ENCODE results near the gene ZNF628.

The ZNF628 gene

DNA sequence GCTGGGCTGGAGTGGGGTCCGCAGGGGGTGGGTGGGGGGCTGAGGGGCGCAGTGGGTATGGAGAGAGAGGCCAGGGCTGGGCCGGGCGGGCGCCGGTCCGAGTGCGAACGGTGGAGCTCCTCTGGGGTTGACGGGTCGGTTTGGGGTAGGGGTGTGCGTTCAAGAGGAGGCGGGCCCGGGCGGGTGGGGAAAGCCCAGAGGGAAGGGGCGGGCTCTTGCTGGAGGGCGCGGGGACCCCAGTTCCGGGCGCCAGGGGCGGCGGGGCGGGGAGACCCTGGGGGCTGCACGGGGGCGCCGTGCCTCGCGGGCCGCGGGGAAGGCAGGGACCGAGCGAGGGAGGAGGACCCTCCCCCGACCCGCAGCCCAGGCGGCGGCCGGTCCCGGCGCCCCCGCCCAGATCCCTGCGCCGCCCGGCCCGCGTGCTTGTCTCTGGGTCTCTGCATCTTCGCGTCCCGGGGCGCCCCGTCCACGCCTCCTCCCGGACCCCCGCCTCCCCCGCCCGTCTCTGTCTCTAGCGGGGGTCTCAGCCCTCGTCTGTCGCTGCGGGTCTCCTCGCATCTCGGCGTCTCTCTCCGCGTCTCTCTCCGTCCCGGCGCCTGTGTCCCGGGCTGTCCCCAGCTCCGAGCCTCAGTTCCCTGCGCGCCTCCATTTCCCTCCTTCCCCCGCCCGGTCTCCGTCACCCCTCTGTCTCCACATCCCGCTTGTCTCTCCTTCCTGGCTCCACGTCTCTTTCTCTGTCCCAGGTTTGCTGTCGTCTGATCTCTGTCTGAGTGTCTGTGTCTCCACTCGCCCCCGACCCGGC is 25.1 kb upstream of the ZNF628 start:
- H2AFZ ChIP-seq (ENCODE audit: insufficient read depth, low read length, poor library complexity): no peak overlapping the region
- H2AK5ac ChIP-seq (ENCODE audit: low read length): no peak overlapping the region
- H3K9me3 ChIP-seq (ENCODE audit: insufficient read depth, low read depth, low read length): peaks cover 20% of the 10 kb centered on the region
- no CpG with 5 or more reads among the region's 80 CpGs for WGBS (ENCODE audit: extremely low coverage, insufficient coverage, insufficient read length)
- H3K27me3 ChIP-seq (ENCODE audit: insufficient read depth, low read length): peaks cover 30% of the 10 kb centered on the region
- H2BK12ac ChIP-seq (ENCODE audit: low read length): no peak overlapping the region
- H3K27ac ChIP-seq (ENCODE audit: low read depth, low read length): no peak overlapping the region
- H2BK120ac ChIP-seq (ENCODE audit: insufficient read depth, low read length, poor library complexity): no peak overlapping the region
- no peak overlapping the region for H4K8ac ChIP-seq (ENCODE audit: low read depth, low read length)
- no peak overlapping the region for H3K4ac ChIP-seq (ENCODE audit: low read depth, low read length)
- DNase-seq: no peak
- H4K91ac ChIP-seq (ENCODE audit: low read depth, low read length): no peak overlapping the region
- peaks cover 0 to 3% of the 10 kb centered on the region in 2 experiments for H3K4me1 ChIP-seq (ENCODE audit: control insufficient read depth in 1 of 2, insufficient read depth in 2 of 2, low read length in 2 of 2)
- H3K79me1 ChIP-seq (ENCODE audit: low read length): no peaks in the 10 kb centered on the region
- H3K18ac ChIP-seq (ENCODE audit: low read length): no peak overlapping the region
- H3K9ac ChIP-seq (ENCODE audit: low read length): no peak overlapping the region
- H2BK5ac ChIP-seq (ENCODE audit: low read depth, low read length, poor library complexity): no peak overlapping the region
- no peak overlapping the region for H4K12ac ChIP-seq (ENCODE audit: low read depth, low read length)
- H3K79me2 ChIP-seq (ENCODE audit: control insufficient read depth, insufficient read depth, low read length, poor library complexity): no peaks in the 10 kb centered on the region
- no peak overlapping the region for H3K23ac ChIP-seq (ENCODE audit: low read length)
- H3K14ac ChIP-seq (ENCODE audit: low read length): no peak overlapping the region
- H3K4me2 ChIP-seq (ENCODE audit: low read length): no peak overlapping the region
- peaks cover 0 to 5% of the 10 kb centered on the region in 2 experiments for H3K36me3 ChIP-seq (ENCODE audit: control insufficient read depth in 1 of 2, insufficient read depth in 2 of 2, low read length in 2 of 2)
- no peak overlapping the region for H3K4me3 ChIP-seq (ENCODE audit: low read depth, low read length)

- H2AK5ac ChIP-seq (ENCODE audit: low read length): no peak overlapping the region
- H3K18ac ChIP-seq (ENCODE audit: low read length): no peak overlapping the region
- H3K36me3 ChIP-seq (ENCODE audit: control insufficient read depth in 1 of 2, insufficient read depth in 2 of 2, low read length in 2 of 2): peaks cover 0 to 5% of the 10 kb centered on the region in 2 experiments
- peak overlapping the region; percentile 13 for H3K4me2 ChIP-seq (ENCODE audit: low read length)
- H2BK120ac ChIP-seq (ENCODE audit: insufficient read depth, low read length, poor library complexity): no peak overlapping the region
- no peak overlapping the region for H2BK12ac ChIP-seq (ENCODE audit: low read length)
- no peak for DNase-seq
- H3K9me3 ChIP-seq (ENCODE audit: insufficient read depth, low read depth, low read length): peaks cover 20% of the 10 kb centered on the region
- H3K4ac ChIP-seq (ENCODE audit: low read depth, low read length): no peak overlapping the region
- H4K8ac ChIP-seq (ENCODE audit: low read depth, low read length): no peak overlapping the region
- H3K9ac ChIP-seq (ENCODE audit: low read length): no peak overlapping the region
- H3K27me3 ChIP-seq (ENCODE audit: insufficient read depth, low read length): peaks cover 30% of the 10 kb centered on the region
- no peaks in the 10 kb centered on the region for H3K79me2 ChIP-seq (ENCODE audit: control insufficient read depth, insufficient read depth, low read length, poor library complexity)
- H3K27ac ChIP-seq (ENCODE audit: low read depth, low read length): no peak overlapping the region
- H3K4me1 ChIP-seq (ENCODE audit: control insufficient read depth in 1 of 2, insufficient read depth in 2 of 2, low read length in 2 of 2): peaks cover 0 to 3% of the 10 kb centered on the region in 2 experiments
- H2AFZ ChIP-seq (ENCODE audit: insufficient read depth, low read length, poor library complexity): no peak overlapping the region
- no peak overlapping the region for H4K91ac ChIP-seq (ENCODE audit: low read depth, low read length)
- no peak overlapping the region for H4K12ac ChIP-seq (ENCODE audit: low read depth, low read length)
- WGBS (ENCODE audit: extremely low coverage, insufficient coverage, insufficient read length): no CpG with 5 or more reads among the region's 57 CpGs
- H2BK5ac ChIP-seq (ENCODE audit: low read depth, low read length, poor library complexity): no peak overlapping the region
- H3K23ac ChIP-seq (ENCODE audit: low read length): no peak overlapping the region
- H3K4me3 ChIP-seq (ENCODE audit: low read depth, low read length): no peak overlapping the region
- H3K14ac ChIP-seq (ENCODE audit: low read length): no peak overlapping the region
- no peaks in the 10 kb centered on the region for H3K79me1 ChIP-seq (ENCODE audit: low read length)
Observed at GRCh38 chr19:55451965-55452748, 24.3 kb upstream of the ZNF628 start.

DNA sequence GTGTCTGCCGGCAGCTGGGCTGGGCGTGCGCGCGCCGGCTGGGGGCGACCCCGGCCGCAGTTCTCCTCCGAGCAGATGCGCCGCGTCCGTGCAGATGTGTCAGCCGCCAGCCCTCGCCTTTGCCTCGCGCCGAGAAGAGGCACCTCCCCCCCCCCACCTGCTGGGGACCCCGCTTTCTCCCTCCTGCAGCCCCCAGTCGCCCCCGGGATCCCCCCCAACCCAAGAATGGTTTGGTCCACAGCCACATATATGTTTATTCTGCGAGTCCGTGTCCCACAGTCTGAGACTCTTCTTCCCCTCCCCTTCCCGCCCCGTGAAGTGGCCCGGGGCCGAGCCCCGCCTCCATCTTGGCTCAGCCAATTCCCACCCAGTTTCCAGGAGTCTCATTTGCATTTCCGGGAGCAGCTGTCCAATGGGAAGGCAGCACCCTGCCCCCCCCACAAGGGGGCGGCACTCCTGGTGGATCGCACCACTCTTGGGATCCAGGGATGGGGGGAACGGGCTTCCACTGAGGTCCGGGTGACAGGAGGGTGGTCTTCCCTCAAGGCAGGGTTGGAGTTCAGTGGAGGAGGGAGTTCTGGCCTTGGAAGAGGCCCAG is 23.6 kb upstream of the ZNF628 start:
- Histone ChIP-seq H3K4me2 (ENCODE audit: low read length) (peak overlapping the region; percentile 13), H3K79me1 (ENCODE audit: low read length) (no peaks in the 10 kb centered on the region), H3K18ac (ENCODE audit: low read length) (no peak overlapping the region), H3K79me2 (ENCODE audit: control insufficient read depth, insufficient read depth, low read length, poor library complexity) (no peaks in the 10 kb centered on the region), H3K9me3 (ENCODE audit: insufficient read depth, low read depth, low read length) (peaks cover 18% of the 10 kb centered on the region), H2BK12ac (ENCODE audit: low read length) (no peak overlapping the region), H4K91ac (ENCODE audit: low read depth, low read length) (no peak overlapping the region), H4K12ac (ENCODE audit: low read depth, low read length) (no peak overlapping the region), H3K14ac (ENCODE audit: low read length) (no peak overlapping the region), H3K36me3 (ENCODE audit: control insufficient read depth in 1 of 2, insufficient read depth in 2 of 2, low read length in 2 of 2) (peaks cover 0 to 5% of the 10 kb centered on the region in 2 experiments), H3K4me3 (ENCODE audit: low read depth, low read length) (no peak overlapping the region), H3K27me3 (ENCODE audit: insufficient read depth, low read length) (peaks cover 30% of the 10 kb centered on the region), H4K8ac (ENCODE audit: low read depth, low read length) (no peak overlapping the region), H2AK5ac (ENCODE audit: low read length) (no peak overlapping the region), H3K4ac (ENCODE audit: low read depth, low read length) (no peak overlapping the region), H2AFZ (ENCODE audit: insufficient read depth, low read length, poor library complexity) (no peak overlapping the region), H3K4me1 (ENCODE audit: control insufficient read depth in 1 of 2, insufficient read depth in 2 of 2, low read length in 2 of 2) (peaks cover 0 to 3% of the 10 kb centered on the region in 2 experiments), H3K23ac (ENCODE audit: low read length) (no peak overlapping the region), H3K27ac (ENCODE audit: low read depth, low read length) (no peak overlapping the region), H3K9ac (ENCODE audit: low read length) (no peak overlapping the region), H2BK120ac (ENCODE audit: insufficient read depth, low read length, poor library complexity) (no peak overlapping the region), H2BK5ac (ENCODE audit: low read depth, low read length, poor library complexity) (no peak overlapping the region)
- peak in 1 of 2 donors; percentile 27 for DNase-seq
- no CpG with 5 or more reads among the region's 34 CpGs for WGBS (ENCODE audit: extremely low coverage, insufficient coverage, insufficient read length)

DNA sequence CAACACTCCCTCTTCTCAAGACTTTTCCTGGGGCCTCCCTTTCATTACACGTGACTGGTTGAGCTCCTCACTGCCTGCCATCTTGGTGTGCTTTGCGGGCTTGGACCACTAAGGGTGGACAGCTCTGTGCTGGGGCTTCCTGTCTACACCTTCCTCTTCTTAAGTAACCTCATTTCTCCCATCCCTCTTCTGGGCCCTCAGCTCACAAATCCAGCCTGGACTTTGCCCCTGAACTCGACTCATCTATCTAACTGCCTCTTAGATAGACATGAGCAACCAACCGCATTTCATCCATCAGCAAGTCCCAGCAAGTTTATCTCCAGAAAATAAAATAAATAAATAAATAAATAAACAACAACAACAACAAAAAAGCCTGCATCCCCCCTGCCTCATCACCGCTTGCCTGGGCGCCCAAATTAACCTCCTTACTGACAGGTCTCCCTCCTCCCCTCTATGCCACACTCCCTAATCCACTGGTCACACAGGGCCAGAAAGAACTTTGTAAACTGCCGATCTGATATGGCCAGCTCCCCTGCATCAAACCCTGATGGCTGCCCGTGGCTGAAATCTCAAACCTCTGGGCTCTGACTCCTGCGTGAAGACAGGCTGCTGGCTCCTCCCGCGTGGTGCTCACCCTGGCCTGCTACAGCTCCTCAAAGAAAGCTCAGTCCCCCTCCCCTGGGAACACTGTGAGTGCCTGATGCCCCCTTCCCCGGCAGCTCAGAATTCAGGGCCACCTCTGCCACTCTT is 22.7 kb upstream of the ZNF628 start:
- H3K4me3 ChIP-seq (ENCODE audit: low read depth, low read length): no peak overlapping the region
- no peak overlapping the region for H4K91ac ChIP-seq (ENCODE audit: low read depth, low read length)
- no peak overlapping the region for H2BK5ac ChIP-seq (ENCODE audit: low read depth, low read length, poor library complexity)
- H4K12ac ChIP-seq (ENCODE audit: low read depth, low read length): no peak overlapping the region
- H3K27me3 ChIP-seq (ENCODE audit: insufficient read depth, low read length): peaks cover 30% of the 10 kb centered on the region
- H3K79me2 ChIP-seq (ENCODE audit: control insufficient read depth, insufficient read depth, low read length, poor library complexity): no peaks in the 10 kb centered on the region
- H3K27ac ChIP-seq (ENCODE audit: low read depth, low read length): no peak overlapping the region
- DNase-seq: no peak
- H4K8ac ChIP-seq (ENCODE audit: low read depth, low read length): no peak overlapping the region
- WGBS (ENCODE audit: extremely low coverage, insufficient coverage, insufficient read length): no CpG with 5 or more reads among the region's 12 CpGs
- no peak overlapping the region for H3K23ac ChIP-seq (ENCODE audit: low read length)
- peaks cover 0 to 3% of the 10 kb centered on the region in 2 experiments for H3K4me1 ChIP-seq (ENCODE audit: control insufficient read depth in 1 of 2, insufficient read depth in 2 of 2, low read length in 2 of 2)
- no peak overlapping the region for H3K18ac ChIP-seq (ENCODE audit: low read length)
- H3K4me2 ChIP-seq (ENCODE audit: low read length): no peak overlapping the region
- no peak overlapping the region for H2AFZ ChIP-seq (ENCODE audit: insufficient read depth, low read length, poor library complexity)
- no peaks in the 10 kb centered on the region for H3K79me1 ChIP-seq (ENCODE audit: low read length)
- H3K9ac ChIP-seq (ENCODE audit: low read length): no peak overlapping the region
- no peak overlapping the region for H3K4ac ChIP-seq (ENCODE audit: low read depth, low read length)
- peaks cover 10% of the 10 kb centered on the region for H3K9me3 ChIP-seq (ENCODE audit: insufficient read depth, low read depth, low read length)
- H2AK5ac ChIP-seq (ENCODE audit: low read length): no peak overlapping the region
- no peak overlapping the region for H2BK12ac ChIP-seq (ENCODE audit: low read length)
- H2BK120ac ChIP-seq (ENCODE audit: insufficient read depth, low read length, poor library complexity): no peak overlapping the region
- no peak overlapping the region for H3K14ac ChIP-seq (ENCODE audit: low read length)
- H3K36me3 ChIP-seq (ENCODE audit: control insufficient read depth in 1 of 2, insufficient read depth in 2 of 2, low read length in 2 of 2): peaks cover 0 to 5% of the 10 kb centered on the region in 2 experiments
